Right lobe of liver (tissue), 6 donors: ENCODE measurements around the gene GRAMD2A. TPM values are rescaled to one million over a fixed set of nuclear protein-coding genes. Genes with fewer than 3 reads are reported as not detected.
A peak's percentile ranks its signal among the peaks of the same experiment; 100 is the strongest.

Experiments
- ATAC-seq, 4 donors: fragments of 200-7000 bp; cut with Tn5 transposase; one replicate each; pipeline ENCODE4 v1.9.1; 2020; ENCODE audit warnings: mild to moderate bottlenecking in 4 of 4, moderate library complexity in 4 of 4
- DNase-seq, 3 donors: peaks; one replicate each; pipeline ENCODE4 v3.0.0-alpha.2; 2020
- H3K27ac ChIP-seq, 3 donors: fragments of 200-600 bp; one replicate each; pipeline ENCODE4 v1.8.0; 2022
- H3K27me3 ChIP-seq, 2 donors: fragments of 200-600 bp; one replicate each; pipeline ENCODE4 v1.8.0; 2022
- H3K36me3 ChIP-seq, 4 donors: fragments of 200-600 bp; sonication (generic) in 1 of 4; one replicate each; pipeline versions ENCODE4 v1.5.1 to v1.8.0; 2017 to 2022; ENCODE audit warnings: control low read depth in 1 of 4
- H3K4me1 ChIP-seq, 4 donors: fragments of 200-600 bp; sonication (generic) in 1 of 4; one replicate each; pipeline versions ENCODE4 v1.5.1 to v1.8.0; 2017 to 2022; ENCODE audit warnings: control low read depth in 1 of 4
- H3K4me3 ChIP-seq, 3 donors: fragments of 200-600 bp; one replicate each; pipeline ENCODE4 v1.8.0; 2022
- H3K9me3 ChIP-seq, 4 donors: fragments of 200-600 bp; sonication (generic) in 1 of 4; one replicate each; pipeline versions ENCODE4 v1.5.1 to v1.8.0; 2017 to 2022; ENCODE audit warnings: control low read depth in 1 of 4
- CTCF ChIP-seq, 4 donors: fragments of 200-600 bp in 3 of 4; fragments of 450-650 bp in 1 of 4; IDR thresholded peaks; one replicate each; pipeline versions ENCODE4 v1.5.1 to v1.8.0; 2016 to 2022; ENCODE audit warnings: antibody characterized with exemption in 4 of 4, mild to moderate bottlenecking in 2 of 4
- POLR2A ChIP-seq: fragments of 450-650 bp; IDR thresholded peaks from one replicate; pipeline ENCODE4 v1.6.1; 2017; ENCODE audit warnings: antibody characterized with exemption, mild to moderate bottlenecking
- WGBS: methylation state at CpG from one replicate; pipeline ENCODE4 v1.1.6; 2018; ENCODE audit warnings: low coverage, low lambda C conversion rate; ENCODE audit not compliant: insufficient coverage; ENCODE audit errors: missing lambda C conversion rate; 5-methylcytosine and 5-hydroxymethylcytosine counted together
- intact Hi-C, 2 donors: fragments of 100-400 bp; cut with DNase I; formaldehyde crosslinking; loops; one replicate each; pipeline versions ENCODE4 v1.11.2 to v1.14.1; 2022
- total RNA-seq, 6 experiments: library from RNA; depleted of rRNA in 2 of 6; stranded (reverse); fragments of >200 nt in 2 of 6; fragmentation: NEBNext Ultra II Directional in 3 of 6; extraction: Animal tissue kit (Norgen Biotek cat#: 25700) in 3 of 6; gene quantifications; one replicate each; pipeline versions ENCODE4 v1.1.0 to v1.2.4, GENCODE V29; 2016 to 2023
- donor health status: DM: no; HTN: yes; CAD: no.
- donor health status: DM: no; HTN: no; CAD: no.
- donor health status: DM: no; HTN: no; CAD: no.
- donor health status: DM: no; HTN: yes; CAD: no.
- donor health status: DM: no; HTN: yes; CAD: no.

GRAMD2A gene
- total RNA-seq, 6 experiments from 2014 or later, result not detected

GRCh38 chr15:72192416-72192815, 5.2 kb downstream of the GRAMD2A start:
- DNase-seq, result no peak
- intact Hi-C loops, result loop anchor here in 1 of 2 donors (10.0 kb wide), 1 partner anchor 92 kb away; no protein-coding TSS in a partner anchor

GRCh38 chr15:72189250-72189902, 8.2 kb downstream of the GRAMD2A start:
- Histone ChIP-seq H3K4me1 (no peaks in the 10 kb centered on the region), H3K27me3 (peaks cover 0 to 7% of the 10 kb centered on the region in 2 donors), H3K36me3 (no peaks in the 10 kb centered on the region), H3K9me3 (no peaks in the 10 kb centered on the region), H3K4me3 (no peak overlapping the region), H3K27ac (no peak overlapping the region)
- WGBS, result 42% methylated on average over 2 of the region's 2 CpGs
- no peak for ATAC-seq
- intact Hi-C loops, result no loop called here
- no peak for TF ChIP-seq CTCF (IDR thresholded peaks at IDR 0.05)
- no peak for TF ChIP-seq POLR2A
- DNase-seq, result no peak

More at GRCh38 chr15:72192416-72192815, 5.2 kb downstream of the GRAMD2A start:
- no peaks in the 10 kb centered on the region for H3K36me3 ChIP-seq
- ATAC-seq, result no peak
- no peak overlapping the region for H3K4me3 ChIP-seq
- no peaks in the 10 kb centered on the region for H3K9me3 ChIP-seq
- H3K27ac ChIP-seq, result no peak overlapping the region
- peaks cover 0 to 4% (median 0%) of the 10 kb centered on the region in 4 donors for H3K4me1 ChIP-seq
- TF ChIP-seq POLR2A, result no peak
- no peak for TF ChIP-seq CTCF (IDR thresholded peaks at IDR 0.05)
- WGBS, result 73% methylated on average over 3 of the region's 3 CpGs
- peaks cover 0 to 8% of the 10 kb centered on the region in 2 donors for H3K27me3 ChIP-seq

GRCh38 chr15:72184165-72184811, 13.3 kb downstream of the GRAMD2A start:
- H3K27ac ChIP-seq, result no peak overlapping the region

GRCh38 chr15:72183781-72184164, 13.8 kb downstream of the GRAMD2A start:
- DNase-seq, result no peak
- Histone ChIP-seq H3K4me3 (no peak overlapping the region), H3K9me3 (no peaks in the 10 kb centered on the region), H3K27ac (no peak overlapping the region), H3K4me1 (no peaks in the 10 kb centered on the region), H3K36me3 (no peaks in the 10 kb centered on the region), H3K27me3 (peaks cover 0 to 12% of the 10 kb centered on the region in 2 donors)
- intact Hi-C loops, result no loop called here
- TF ChIP-seq POLR2A (no peak), CTCF (IDR thresholded peaks at IDR 0.05) (no peak)
- whole genome bisulfite sequencing, result 24% methylated on average over 5 of the region's 12 CpGs
- ATAC-seq, result peak in 2 of 4 donors; percentile 6 to 8

More at GRCh38 chr15:72184165-72184811, 13.3 kb downstream of the GRAMD2A start:
- intact Hi-C loops, result no loop called here
- Histone ChIP-seq H3K9me3 (no peaks in the 10 kb centered on the region), H3K27me3 (peaks cover 0 to 12% of the 10 kb centered on the region in 2 donors), H3K36me3 (no peaks in the 10 kb centered on the region), H3K4me3 (no peak overlapping the region), H3K4me1 (no peaks in the 10 kb centered on the region)
- peak in 3 of 4 donors; percentile 42 to 53 (median 50) for ATAC-seq
- WGBS, result 18% methylated on average over 8 of the region's 34 CpGs
- DNase-seq, result no peak
- TF ChIP-seq POLR2A (no peak), CTCF (IDR thresholded peaks at IDR 0.05) (no peak)
